Trophoblast cell (in vitro differentiated cells and primary cell): Measurements from ENCODE around the gene ING3.

Source experiments
- DNase-seq, 2 donors: peaks; one replicate each; pipeline ENCODE4 v3.0.0-alpha.2; 2016
- H2AFZ ChIP-seq: 2 replicates; pipeline ENCODE4 v1.6.1; 2013; ENCODE audit warnings: low read length, moderate library complexity, mild to moderate bottlenecking; ENCODE audit not compliant: insufficient read depth, poor library complexity
- H2AK5ac ChIP-seq: 2 replicates; pipeline ENCODE4 v1.6.1; 2013; ENCODE audit warnings: mild to moderate bottlenecking, low read length
- H2BK120ac ChIP-seq: 2 replicates; pipeline ENCODE4 v1.6.1; 2013; ENCODE audit warnings: low read length, mild to moderate bottlenecking, moderate library complexity; ENCODE audit not compliant: insufficient read depth, poor library complexity
- H2BK12ac ChIP-seq: 2 replicates; pipeline ENCODE4 v1.6.1; 2013; ENCODE audit warnings: mild to moderate bottlenecking, low read length, moderate library complexity
- H2BK5ac ChIP-seq: 2 replicates; pipeline ENCODE4 v1.6.1; 2013; ENCODE audit warnings: low read length, low read depth, moderate library complexity, mild to moderate bottlenecking; ENCODE audit not compliant: poor library complexity
- H3K14ac ChIP-seq: 2 replicates; pipeline ENCODE4 v1.6.1; 2013; ENCODE audit warnings: mild to moderate bottlenecking, low read length
- H3K18ac ChIP-seq: 2 replicates; pipeline ENCODE4 v1.6.1; 2013; ENCODE audit warnings: mild to moderate bottlenecking, low read length
- H3K23ac ChIP-seq: 2 replicates; pipeline ENCODE4 v1.6.1; 2013; ENCODE audit warnings: low read length
- H3K27ac ChIP-seq: 2 replicates; pipeline ENCODE4 v1.5.1; 2013; ENCODE audit warnings: low read depth, mild to moderate bottlenecking, inconsistent platforms, low read length, moderate library complexity
- H3K27me3 ChIP-seq: 2 replicates; pipeline ENCODE4 v1.6.1; 2013; ENCODE audit warnings: inconsistent platforms, mild to moderate bottlenecking, low read length, moderate library complexity; ENCODE audit not compliant: insufficient read depth
- H3K36me3 ChIP-seq, 2 experiments: 1 replicate in 1 of 2; 2 replicates in 1 of 2; pipeline ENCODE4 v1.6.1; 2013; ENCODE audit warnings: low read length in 2 of 2, mild to moderate bottlenecking in 2 of 2, moderate library complexity in 1 of 2; ENCODE audit not compliant: insufficient read depth in 2 of 2, control insufficient read depth in 1 of 2
- H3K4ac ChIP-seq: 2 replicates; pipeline ENCODE4 v1.6.1; 2013; ENCODE audit warnings: low read depth, mild to moderate bottlenecking, low read length, moderate library complexity
- H3K4me1 ChIP-seq, 2 experiments: 1 replicate in 1 of 2; 2 replicates in 1 of 2; pipeline ENCODE4 v1.6.1; 2013; ENCODE audit warnings: low read length in 2 of 2, mild to moderate bottlenecking in 2 of 2, moderate library complexity in 1 of 2; ENCODE audit not compliant: insufficient read depth in 2 of 2, control insufficient read depth in 1 of 2
- H3K4me2 ChIP-seq: 2 replicates; pipeline ENCODE4 v1.6.1; 2013; ENCODE audit warnings: inconsistent platforms, mild to moderate bottlenecking, low read length, moderate library complexity
- H3K4me3 ChIP-seq: 2 replicates; pipeline ENCODE4 v1.5.1; 2013; ENCODE audit warnings: mild to moderate bottlenecking, low read depth, low read length, inconsistent platforms
- H3K79me1 ChIP-seq: one replicate; pipeline ENCODE4 v1.6.1; 2013; ENCODE audit warnings: low read length
- H3K79me2 ChIP-seq: 2 replicates; pipeline ENCODE4 v1.6.1; 2013; ENCODE audit warnings: low read length, mild to moderate bottlenecking; ENCODE audit not compliant: control insufficient read depth, insufficient read depth, poor library complexity
- H3K9ac ChIP-seq: 2 replicates; pipeline ENCODE4 v1.6.1; 2013; ENCODE audit warnings: mild to moderate bottlenecking, low read length
- H3K9me3 ChIP-seq: 2 replicates; pipeline ENCODE4 v1.6.1; 2013; ENCODE audit warnings: low read depth, mild to moderate bottlenecking, control low read depth, inconsistent platforms, low read length; ENCODE audit not compliant: insufficient read depth
- H4K12ac ChIP-seq: 2 replicates; pipeline ENCODE4 v1.6.1; 2013; ENCODE audit warnings: low read depth, mild to moderate bottlenecking, low read length, moderate library complexity
- H4K8ac ChIP-seq: 2 replicates; pipeline ENCODE4 v1.6.1; 2013; ENCODE audit warnings: low read depth, mild to moderate bottlenecking, low read length, moderate library complexity
- H4K91ac ChIP-seq: one replicate; pipeline ENCODE4 v1.6.1; 2013; ENCODE audit warnings: low read depth, mild to moderate bottlenecking, low read length, moderate library complexity
- WGBS: extraction: QIAGEN DNeasy Blood & Tissue Kit; methylation state at CpG from one replicate; pipeline ENCODE4 v1.1.7; 2013; ENCODE audit warnings: missing lambda C conversion rate; ENCODE audit not compliant: insufficient read length, insufficient coverage; ENCODE audit errors: extremely low coverage; 5-methylcytosine and 5-hydroxymethylcytosine counted together

ING3 gene

DNA sequence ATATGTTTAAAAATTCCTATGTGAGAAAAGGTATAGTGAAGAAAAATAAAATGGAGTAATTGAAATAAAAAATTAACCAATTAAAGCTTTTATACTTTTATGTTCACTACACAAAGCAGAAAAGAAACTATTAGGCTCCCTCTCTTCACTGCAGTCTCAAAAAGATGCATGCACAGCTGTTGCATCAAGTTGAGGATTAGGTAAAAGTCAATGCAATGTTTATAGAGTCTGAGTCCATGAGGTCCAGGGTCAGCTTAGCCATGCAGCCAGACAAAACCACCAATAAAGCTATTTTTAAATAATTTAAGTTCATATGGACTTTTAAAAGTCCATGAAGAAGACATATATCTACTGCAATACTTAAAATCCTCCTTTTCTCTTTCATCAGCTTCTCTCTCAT, 31.1 kb upstream of the ING3 start:
- Histone ChIP-seq H3K27me3 (no peaks in the 10 kb centered on the region), H3K23ac (no peak overlapping the region)

GRCh38 chr7:120920034-120920433, 30.5 kb upstream of the ING3 start:
- H3K4me2 ChIP-seq = no peak overlapping the region
- H2BK12ac ChIP-seq = no peak overlapping the region
- no peak overlapping the region for H2BK5ac ChIP-seq
- DNase-seq = no peak
- no peak overlapping the region for H3K14ac ChIP-seq
- no peak overlapping the region for H4K8ac ChIP-seq
- no peaks in the 10 kb centered on the region for H3K9me3 ChIP-seq
- H3K4me3 ChIP-seq = no peak overlapping the region
- H3K36me3 ChIP-seq = no peaks in the 10 kb centered on the region
- H3K79me2 ChIP-seq = no peaks in the 10 kb centered on the region
- H3K4me1 ChIP-seq = no peaks in the 10 kb centered on the region
- H3K27me3 ChIP-seq = no peaks in the 10 kb centered on the region
- H4K91ac ChIP-seq = no peak overlapping the region
- H2AK5ac ChIP-seq = no peak overlapping the region
- WGBS = no CpG with 5 or more reads among the region's 2 CpGs
- no peak overlapping the region for H3K18ac ChIP-seq
- H2AFZ ChIP-seq = no peak overlapping the region
- no peak overlapping the region for H3K23ac ChIP-seq
- H3K4ac ChIP-seq = no peak overlapping the region
- no peaks in the 10 kb centered on the region for H3K79me1 ChIP-seq
- no peak overlapping the region for H3K27ac ChIP-seq
- H3K9ac ChIP-seq = no peak overlapping the region
- no peak overlapping the region for H4K12ac ChIP-seq
- no peak overlapping the region for H2BK120ac ChIP-seq

More for the DNA sequence above, 31.1 kb upstream of the ING3 start:
- Histone ChIP-seq H3K4me2 (no peak overlapping the region), H2BK120ac (no peak overlapping the region), H2BK5ac (no peak overlapping the region), H3K79me2 (no peaks in the 10 kb centered on the region), H3K14ac (no peak overlapping the region), H3K79me1 (no peaks in the 10 kb centered on the region), H4K8ac (no peak overlapping the region), H4K12ac (no peak overlapping the region), H3K9me3 (no peaks in the 10 kb centered on the region), H3K4me1 (no peaks in the 10 kb centered on the region), H3K9ac (no peak overlapping the region), H4K91ac (no peak overlapping the region), H3K4ac (no peak overlapping the region), H2BK12ac (no peak overlapping the region), H3K36me3 (no peaks in the 10 kb centered on the region), H2AK5ac (no peak overlapping the region), H3K4me3 (no peak overlapping the region), H3K18ac (no peak overlapping the region), H2AFZ (no peak overlapping the region), H3K27ac (no peak overlapping the region)
- no peak for DNase-seq

- Histone ChIP-seq H3K14ac (no peak overlapping the region), H2BK12ac (no peak overlapping the region), H2AK5ac (no peak overlapping the region), H3K23ac (no peak overlapping the region), H2BK5ac (no peak overlapping the region), H2AFZ (no peak overlapping the region), H3K9me3 (no peaks in the 10 kb centered on the region), H3K18ac (no peak overlapping the region), H4K12ac (no peak overlapping the region), H4K91ac (no peak overlapping the region), H4K8ac (no peak overlapping the region), H2BK120ac (no peak overlapping the region), H3K9ac (no peak overlapping the region), H3K4me2 (no peak overlapping the region), H3K4ac (no peak overlapping the region), H3K4me3 (no peak overlapping the region), H3K27me3 (no peaks in the 10 kb centered on the region), H3K79me1 (no peaks in the 10 kb centered on the region), H3K4me1 (no peaks in the 10 kb centered on the region), H3K79me2 (no peaks in the 10 kb centered on the region), H3K36me3 (no peaks in the 10 kb centered on the region), H3K27ac (no peak overlapping the region)
- WGBS = no CpG with 5 or more reads among the region's 3 CpGs
- no peak for DNase-seq
Observed at GRCh38 chr7:120920591-120921274, 29.8 kb upstream of the ING3 start.

DNA sequence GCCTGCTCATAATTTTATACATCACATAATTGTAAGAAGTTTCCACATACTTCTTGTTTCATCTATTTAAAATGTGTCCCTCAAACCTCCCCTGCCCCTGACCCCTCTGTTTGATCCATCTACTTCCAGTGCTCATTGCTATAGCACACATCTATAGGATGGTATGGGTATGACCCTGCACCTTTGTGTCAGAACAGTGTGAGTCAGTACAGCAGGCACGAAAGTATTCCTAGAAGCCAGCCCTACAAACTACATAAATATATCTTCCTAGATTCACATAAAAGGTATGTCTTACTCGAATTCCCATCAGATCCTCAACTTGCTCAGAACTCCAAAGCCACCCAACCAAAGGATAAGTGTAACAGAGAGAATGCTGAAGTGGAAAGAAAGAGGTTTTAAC, 25.7 kb upstream of the ING3 start:
- no peak overlapping the region for H3K23ac ChIP-seq
- no CpG with 5 or more reads among the region's 2 CpGs for WGBS
- H2BK5ac ChIP-seq = no peak overlapping the region
- H3K18ac ChIP-seq = no peak overlapping the region
- no peak overlapping the region for H3K4me3 ChIP-seq
- no peak overlapping the region for H2AFZ ChIP-seq
- peak; percentile 64 to 84 for DNase-seq
- H3K14ac ChIP-seq = no peak overlapping the region
- no peaks in the 10 kb centered on the region for H3K27me3 ChIP-seq
- no peak overlapping the region for H4K91ac ChIP-seq
- no peak overlapping the region for H2BK12ac ChIP-seq
- H4K12ac ChIP-seq = no peak overlapping the region
- no peak overlapping the region for H3K27ac ChIP-seq
- no peaks in the 10 kb centered on the region for H3K9me3 ChIP-seq
- no peaks in the 10 kb centered on the region for H3K79me1 ChIP-seq
- H3K4me2 ChIP-seq = no peak overlapping the region
- H3K36me3 ChIP-seq = no peaks in the 10 kb centered on the region
- no peak overlapping the region for H3K4ac ChIP-seq
- no peaks in the 10 kb centered on the region for H3K4me1 ChIP-seq
- H3K9ac ChIP-seq = no peak overlapping the region
- H2AK5ac ChIP-seq = no peak overlapping the region
- no peak overlapping the region for H2BK120ac ChIP-seq
- H3K79me2 ChIP-seq = no peaks in the 10 kb centered on the region
- no peak overlapping the region for H4K8ac ChIP-seq
